K562 (cell line): Measurements from ENCODE around the gene DAPK2. TPM values are rescaled to one million over a fixed set of nuclear protein-coding genes. Genes with fewer than 3 reads are reported as not detected.

Experiments
- ATAC-seq: fragments of 200-7000 bp; cut with Tn5 transposase; 3 replicates; pipeline ENCODE4 v1.9.1; 2020; ENCODE audit warnings: moderate library complexity
- BruUV-seq: library from RNA; stranded (reverse); fragments of 400-500 nt; replicated peaks from 2 replicates; lab custom pipeline; 2021; lab: Mats Ljungman, UMichigan
- CTCF ChIA-PET: fragments of 300-600 bp; formaldehyde crosslinking; extraction: SDS; loops from one replicate; lab custom pipeline; 2021; ENCODE audit warnings: low intra/inter-chr PET ratio; lab: Yijun Ruan, JAX
- POLR2A ChIA-PET: fragments of 300-600, 350-650 bp; sonication (Branson Sonifier 250); formaldehyde crosslinking; extraction: SDS; loops from one replicate; lab custom pipeline; 2021; ENCODE audit warnings: antibody characterized with exemption, inconsistent platforms; lab: Yijun Ruan, JAX
- DNase-seq, 4 experiments: peaks; one replicate each; pipeline versions ENCODE4 v3.0.0 to v3.0.0-alpha.2; 2011 to 2018; ENCODE audit warnings: low spot score in 3 of 4, mixed read lengths in 3 of 4; ENCODE audit errors: extremely low read depth in 1 of 4
- FAIRE-seq: peaks from 2 replicates; lab custom pipeline; 2011; peaks lifted over from hg19 to GRCh38; lab: Jason Lieb, UNC
- H2AFZ ChIP-seq: 2 replicates; pipeline ENCODE4 v1.6.0; 2011; ENCODE audit warnings: low read depth, low read length, control low read depth, inconsistent platforms
- H3K27ac ChIP-seq: fragments of 200-600 bp; 3 replicates; pipeline ENCODE4 v1.8.0; 2011; ENCODE audit warnings: low read depth, mild to moderate bottlenecking, control low read depth, inconsistent platforms, low read length, moderate library complexity, mixed read lengths; ENCODE audit errors: extremely low read depth
- H3K27me3 ChIP-seq, 2 experiments: fragments of 300-600 bp in 1 of 2; 2 replicates in 1 of 2; 3 replicates in 1 of 2; pipeline versions ENCODE4 v1.6.0 to v1.8.0; 2011; ENCODE audit warnings: inconsistent platforms in 2 of 2, low read length in 2 of 2, mild to moderate bottlenecking in 1 of 2, mixed read lengths in 1 of 2, moderate library complexity in 1 of 2; ENCODE audit not compliant: control insufficient read depth in 2 of 2, insufficient read depth in 2 of 2
- H3K36me3 ChIP-seq: fragments of 300-600 bp; 3 replicates; pipeline ENCODE4 v1.8.0; 2011; ENCODE audit warnings: mild to moderate bottlenecking, low read length, inconsistent platforms; ENCODE audit not compliant: control insufficient read depth, insufficient read depth
- H3K4me1 ChIP-seq, 2 experiments: fragments of 200-600 bp in 1 of 2; replicated peaks in 1 of 2; 2 replicates in 1 of 2; 3 replicates in 1 of 2; pipeline versions ENCODE4 v1.5.1 to v1.8.0; 2011; ENCODE audit warnings: inconsistent platforms in 2 of 2, low read length in 2 of 2, mild to moderate bottlenecking in 1 of 2, mixed read lengths in 1 of 2, moderate library complexity in 1 of 2; ENCODE audit not compliant: control insufficient read depth in 2 of 2, insufficient read depth in 2 of 2
- H3K4me2 ChIP-seq: 2 replicates; pipeline ENCODE4 v1.6.1; 2011; ENCODE audit warnings: low read length, control low read depth, inconsistent platforms, mixed read lengths; ENCODE audit not compliant: insufficient read depth
- H3K4me3 ChIP-seq: fragments of 200-600 bp; sonication (generic), shearing (Covaris generic); 2 replicates; pipeline ENCODE4 v1.5.1; 2016; ENCODE audit warnings: control low read depth, inconsistent platforms
- H3K79me2 ChIP-seq: fragments of 200-600 bp; 3 replicates; pipeline ENCODE4 v1.8.0; 2011; ENCODE audit warnings: low read length, inconsistent platforms; ENCODE audit not compliant: control insufficient read depth, insufficient read depth
- H3K9ac ChIP-seq, 2 experiments: 2 replicates each; pipeline versions ENCODE4 v1.6.0 to v1.6.1; 2011; ENCODE audit warnings: low read depth in 2 of 2, low read length in 2 of 2, control low read depth in 1 of 2, inconsistent platforms in 1 of 2, mild to moderate bottlenecking in 1 of 2, mixed read lengths in 1 of 2; ENCODE audit not compliant: insufficient read depth in 1 of 2
- H3K9me1 ChIP-seq: one replicate; pipeline ENCODE4 v1.6.0; 2011; ENCODE audit warnings: inconsistent platforms, mild to moderate bottlenecking, low read length, moderate library complexity; ENCODE audit not compliant: control insufficient read depth, insufficient read depth
- H3K9me3 ChIP-seq: replicated peaks from 2 replicates; pipeline ENCODE4 v1.5.1; 2011; ENCODE audit warnings: low read depth, low read length, inconsistent platforms; ENCODE audit not compliant: control insufficient read depth, insufficient read depth
- H4K20me1 ChIP-seq: replicated peaks from 2 replicates; pipeline ENCODE4 v1.6.1; 2011; ENCODE audit warnings: low read length, inconsistent platforms, mixed read lengths; ENCODE audit not compliant: control insufficient read depth, insufficient read depth
- CXXC5 ChIP-seq: fragments of 250-450 bp; sonication (Bioruptor Pico); IDR thresholded peaks from 2 replicates; pipeline ENCODE4 v1.8.0; 2022; ENCODE audit warnings: inconsistent platforms, mild to moderate bottlenecking, moderate library complexity
- DACH1 ChIP-seq: fragments of 450-650 bp; IDR thresholded peaks from 2 replicates; pipeline ENCODE4 v1.6.1; 2018; ENCODE audit not compliant: partially characterized antibody
- HMGXB4 ChIP-seq: sonication (generic); formaldehyde crosslinking; IDR thresholded peaks from 2 replicates; pipeline ENCODE4 v1.8.1; 2023; ENCODE audit warnings: mild to moderate bottlenecking, missing genetic modification reagents
- HOMEZ ChIP-seq: fragments of 250-450 bp; sonication (Bioruptor Pico); IDR thresholded peaks from 2 replicates; pipeline ENCODE4 v1.4.0; 2020; ENCODE audit warnings: mild to moderate bottlenecking, moderate library complexity
- JUN ChIP-seq, 2 experiments: sonication (generic) in 1 of 2; formaldehyde crosslinking in 1 of 2; IDR thresholded peaks; 2 replicates each; pipeline versions ENCODE4 v1.6.1 to v1.8.0; 2012 to 2022; ENCODE audit warnings: borderline replicate concordance in 2 of 2, mild to moderate bottlenecking in 2 of 2, improper control_type of control experiment in 1 of 2, low read depth in 1 of 2, low read length in 1 of 2, missing genetic modification reagents in 1 of 2
- NFE2 ChIP-seq: IDR thresholded peaks from 2 replicates; pipeline ENCODE4 v1.6.1; 2014; ENCODE audit warnings: antibody characterized with exemption, low read depth
- SRSF1 ChIP-seq: fragments of 200-400 bp; formaldehyde crosslinking; IDR thresholded peaks from 2 replicates; pipeline ENCODE4 v1.6.1; 2017; ENCODE audit warnings: mild to moderate bottlenecking, low read depth, low read length, moderate library complexity
- ZBTB49 ChIP-seq: sonication (generic); formaldehyde crosslinking; IDR thresholded peaks from 2 replicates; pipeline ENCODE4 v1.8.0; 2022; ENCODE audit warnings: missing genetic modification reagents, mild to moderate bottlenecking, borderline replicate concordance
- ZNF124 ChIP-seq: sonication (generic); formaldehyde crosslinking; IDR thresholded peaks from 2 replicates; pipeline ENCODE4 v1.8.1; 2022; ENCODE audit warnings: missing genetic modification reagents
- ZNF609 ChIP-seq: sonication (generic); formaldehyde crosslinking; IDR thresholded peaks from 2 replicates; pipeline ENCODE4 v1.8.1; 2023; ENCODE audit warnings: missing genetic modification reagents, mild to moderate bottlenecking, borderline replicate concordance
- ZNF707 ChIP-seq: fragments of 250-450 bp; sonication (Bioruptor Pico); conservative IDR thresholded peaks from 2 replicates; pipeline ENCODE4 v1.8.0; 2022; ENCODE audit warnings: inconsistent platforms, mild to moderate bottlenecking, moderate library complexity
- WGBS: fragments of 100-300 bp; shearing (Covaris generic); methylation state at CpG from one replicate; pipeline ENCODE4 v1.1.6; 2016; ENCODE audit warnings: low coverage, mixed read lengths; ENCODE audit not compliant: insufficient coverage; ENCODE audit errors: missing lambda C conversion rate; 5-methylcytosine and 5-hydroxymethylcytosine counted together
- in situ Hi-C: fragments of 300-500 bp; cut with MboI; formaldehyde crosslinking; loops from 4 replicates; pipeline ENCODE4 v1.15.0; 2018; ENCODE audit warnings: inconsistent platforms, mixed read lengths
- intact Hi-C: fragments of 100-400 bp; cut with micrococcal nuclease; formaldehyde crosslinking; loops from 2 replicates; pipeline ENCODE4 v1.14.2; 2022
- polyA plus RNA-seq, 8 experiments: library from polyadenylated mRNA; depleted of rRNA in 4 of 8; stranded (reverse) in 5 of 8; unstranded in 3 of 8; fragments of >200 nt; fragmentation: Nextera tagmentation in 2 of 8; fragmentation: Illumina TruSeq in 1 of 8; extraction: Ambion mirVana in 2 of 8; extraction: Trizol in 1 of 8; gene quantifications; 2 replicates each; pipeline versions ENCODE4 v1.2.1 to v1.2.3, GENCODE V29; 2011 to 2014; ENCODE audit warnings: inconsistent platforms in 1 of 8, missing spikeins in 1 of 8
- total RNA-seq, 7 experiments: library from RNA; depleted of rRNA in 6 of 7; stranded (reverse); fragments of >200 nt in 6 of 7; fragmentation: Illumina TruSeq in 2 of 7; extraction: Trizol in 2 of 7; gene quantifications; 2 replicates each; pipeline versions ENCODE4 v1.2.1 to v1.2.3, GENCODE V29; 2011 to 2021; ENCODE audit warnings: low replicate concordance in 1 of 7

DAPK2 gene
- total and polyA plus RNA-seq, 9 of the 15 experiments (the other 6 are each of a cell fraction or from before 2014, with no cell fraction given), result 0.14 to 5.2 (median 2.2) TPM

GRCh38 chr15:63908991-63909390 lies 137.3 kb downstream of the DAPK2 start:
- H3K4me1 ChIP-seq, result peaks cover 24 to 29% of the 10 kb centered on the region in 2 experiments
- ChIA-PET CTCF (no interaction called here), POLR2A (no interaction called here)
- no TSS peak for BruUV-seq
- ATAC-seq (no peak), FAIRE-seq (no peak), DNase-seq (no peak)
- H3K9me3 ChIP-seq, result no peaks in the 10 kb centered on the region
- no peaks in the 10 kb centered on the region for H3K9me1 ChIP-seq
- no peaks in the 10 kb centered on the region for H4K20me1 ChIP-seq
- H3K4me2 ChIP-seq, result no peak overlapping the region
- no peaks in the 10 kb centered on the region for H3K36me3 ChIP-seq
- intact Hi-C loops, result no loop called here
- no peak overlapping the region for H3K4me3 ChIP-seq
- H3K27ac ChIP-seq, result no peak overlapping the region; the same call in 2 of the 3 replicates
- H3K9ac ChIP-seq, result peak overlapping the region in 1 of 2 experiments; percentile 75; a peak in 1 of 4 replicates
- H3K79me2 ChIP-seq, result no peaks in the 10 kb centered on the region
- in situ Hi-C loops, result no loop called here
- no peaks in the 10 kb centered on the region for H3K27me3 ChIP-seq
- 63% methylated on average over 2 of the region's 2 CpGs for WGBS
- H2AFZ ChIP-seq, result peak overlapping the region; percentile 78
- TF ChIP-seq DACH1 (no peak), ZNF707 (CRISPR knock-in tag) (no peak), SRSF1 (no peak), HMGXB4 (no peak), CXXC5 (CRISPR knock-in tag) (no peak), NFE2 (no peak), ZNF124 (CRISPR knock-in tag) (no peak), ZNF609 (no peak), ZBTB49 (CRISPR knock-in tag) (no peak), JUN (IDR thresholded peaks at IDR 0.05; ENCODE audit: borderline replicate concordance, low read depth, low read length) (no peak), JUN (CRISPR knock-in tag; IDR thresholded peaks at IDR 0.05; ENCODE audit: borderline replicate concordance) (no peak), HOMEZ (CRISPR knock-in tag) (no peak)
